Upper lobe of left lung (tissue), 6 donors: Measurements from ENCODE around the gene MYL4. TPM values are rescaled to one million over a fixed set of nuclear protein-coding genes. Genes with fewer than 3 reads are reported as not detected.
"Not testable (repeated sequence)": the region's sequence is repeated elsewhere in the genome, so short reads cannot be mapped to it uniquely, and the experiment has no call there.

ENCODE experiments used
- ATAC-seq, 2 donors: fragments of 200-7000 bp; cut with Tn5 transposase; one replicate each; pipeline ENCODE4 v1.9.1; 2022; ENCODE audit warnings: mild to moderate bottlenecking in 2 of 2, moderate library complexity in 2 of 2; ENCODE audit not compliant: low FRiP score in 2 of 2
- DNase-seq, 2 donors: peaks; one replicate each; pipeline ENCODE4 v3.0.0-alpha.2; 2019 to 2020
- H3K27ac ChIP-seq, 4 donors: fragments of 200-600 bp; sonication (generic); one replicate each; pipeline ENCODE4 v1.5.1; 2016 to 2019
- H3K27me3 ChIP-seq, 4 donors: fragments of 200-600 bp; sonication (generic); one replicate each; pipeline ENCODE4 v1.5.1; 2017 to 2019
- H3K36me3 ChIP-seq, 4 donors: fragments of 200-600 bp; sonication (generic); one replicate each; pipeline ENCODE4 v1.5.1; 2016 to 2019
- H3K4me1 ChIP-seq, 4 donors: fragments of 200-600 bp; sonication (generic); one replicate each; pipeline ENCODE4 v1.5.1; 2018 to 2019
- H3K4me3 ChIP-seq, 4 donors: fragments of 200-600 bp; sonication (generic); one replicate each; pipeline ENCODE4 v1.5.1; 2017 to 2019; ENCODE audit warnings: mild to moderate bottlenecking in 2 of 4, moderate library complexity in 1 of 4
- H3K9me3 ChIP-seq, 4 donors: fragments of 200-600 bp; sonication (generic); one replicate each; pipeline ENCODE4 v1.5.1; 2018 to 2019
- EP300 ChIP-seq, 4 donors: sonication (generic); formaldehyde crosslinking; IDR thresholded peaks; one replicate each; pipeline ENCODE4 v1.5.1; 2017; ENCODE audit warnings: antibody characterized with exemption in 4 of 4, control low read depth in 2 of 4
- POLR2A ChIP-seq, 4 donors: fragments of 450-650 bp; IDR thresholded peaks; one replicate each; pipeline ENCODE4 v1.5.1; 2016 to 2017; ENCODE audit warnings: antibody characterized with exemption in 4 of 4, mild to moderate bottlenecking in 2 of 4
- POLR2AphosphoS5 ChIP-seq, 2 donors: sonication (generic); formaldehyde crosslinking; IDR thresholded peaks; one replicate each; pipeline ENCODE4 v1.5.1; 2017; ENCODE audit warnings: antibody characterized with exemption in 2 of 2
- WGBS, 2 donors: methylation state at CpG; one replicate each; pipeline ENCODE4 v1.1.5; 2017 to 2018; 5-methylcytosine and 5-hydroxymethylcytosine counted together
- total RNA-seq, 6 donors: library from RNA; depleted of rRNA in 4 of 6; stranded (reverse); fragments of >200 nt in 4 of 6; gene quantifications; one replicate each; pipeline versions ENCODE4 v1.1.0 to v1.2.1, GENCODE V29; 2016 to 2021
- TF ChIP-seq, protein P1 (sequence below), 6 experiments: fragments of 450-650 bp in 4 of 6; fragments of 200-600 bp in 2 of 6; sonication (generic) in 2 of 6; IDR thresholded peaks; one replicate each; pipeline ENCODE4 v1.5.1; 2016 to 2019; ENCODE audit warnings: antibody characterized with exemption in 6 of 6
- donor health status: DM: no; HTN: no; CAD: no; lungs with moderate emphysema.
- donor health status: DM: no; HTN: yes; CAD: no; lungs with severe emphysema.

The MYL4 gene
- total RNA-seq, 6 donors from 2014 or later, result 1.4 to 3.1 (median 1.6) TPM; not detected in 3

DNA sequence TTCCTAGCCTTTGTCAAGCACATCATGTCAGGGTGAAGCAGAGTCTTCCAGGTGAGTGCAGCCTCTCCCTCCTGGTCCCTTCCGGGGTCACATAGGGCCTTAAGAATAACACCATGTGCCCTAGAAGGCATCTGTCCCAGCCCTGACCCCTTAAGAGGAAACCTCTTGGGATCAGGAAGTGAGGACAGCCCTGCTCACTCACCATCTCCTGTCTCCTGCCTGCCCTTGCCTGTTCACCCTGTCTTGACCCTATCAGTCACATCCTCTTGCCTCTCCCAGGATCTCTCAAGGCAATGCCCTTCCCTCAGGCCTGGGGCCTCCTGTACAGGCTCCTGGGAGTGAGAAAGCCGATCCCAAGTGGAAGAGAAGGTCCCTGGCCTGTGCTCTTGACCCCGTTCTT lies 13.9 kb downstream of the MYL4 start:
- Histone ChIP-seq H3K9me3 (no peaks in the 10 kb centered on the region), H3K4me1 (peaks cover 26 to 33% (median 31%) of the 10 kb centered on the region in 4 donors), H3K27ac (peak overlapping the region in 2 of 4 donors; percentile 35 to 89), H3K27me3 (no peaks in the 10 kb centered on the region), H3K36me3 (no peaks in the 10 kb centered on the region), H3K4me3 (no peak overlapping the region)
- DNase-seq (no peak), ATAC-seq (no peak)
- 82 to 88% methylated on average over 3 of the region's 3 CpGs for WGBS, 2 donors
- TF ChIP-seq POLR2A (IDR thresholded peaks at IDR 0.05) (no peak), POLR2AphosphoS5 (IDR thresholded peaks at IDR 0.05) (no peak), EP300 (IDR thresholded peaks at IDR 0.05) (no peak)
- TF ChIP-seq, protein P1, sequence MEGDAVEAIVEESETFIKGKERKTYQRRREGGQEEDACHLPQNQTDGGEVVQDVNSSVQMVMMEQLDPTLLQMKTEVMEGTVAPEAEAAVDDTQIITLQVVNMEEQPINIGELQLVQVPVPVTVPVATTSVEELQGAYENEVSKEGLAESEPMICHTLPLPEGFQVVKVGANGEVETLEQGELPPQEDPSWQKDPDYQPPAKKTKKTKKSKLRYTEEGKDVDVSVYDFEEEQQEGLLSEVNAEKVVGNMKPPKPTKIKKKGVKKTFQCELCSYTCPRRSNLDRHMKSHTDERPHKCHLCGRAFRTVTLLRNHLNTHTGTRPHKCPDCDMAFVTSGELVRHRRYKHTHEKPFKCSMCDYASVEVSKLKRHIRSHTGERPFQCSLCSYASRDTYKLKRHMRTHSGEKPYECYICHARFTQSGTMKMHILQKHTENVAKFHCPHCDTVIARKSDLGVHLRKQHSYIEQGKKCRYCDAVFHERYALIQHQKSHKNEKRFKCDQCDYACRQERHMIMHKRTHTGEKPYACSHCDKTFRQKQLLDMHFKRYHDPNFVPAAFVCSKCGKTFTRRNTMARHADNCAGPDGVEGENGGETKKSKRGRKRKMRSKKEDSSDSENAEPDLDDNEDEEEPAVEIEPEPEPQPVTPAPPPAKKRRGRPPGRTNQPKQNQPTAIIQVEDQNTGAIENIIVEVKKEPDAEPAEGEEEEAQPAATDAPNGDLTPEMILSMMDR (IDR thresholded peaks at IDR 0.05), result no peak

DNA sequence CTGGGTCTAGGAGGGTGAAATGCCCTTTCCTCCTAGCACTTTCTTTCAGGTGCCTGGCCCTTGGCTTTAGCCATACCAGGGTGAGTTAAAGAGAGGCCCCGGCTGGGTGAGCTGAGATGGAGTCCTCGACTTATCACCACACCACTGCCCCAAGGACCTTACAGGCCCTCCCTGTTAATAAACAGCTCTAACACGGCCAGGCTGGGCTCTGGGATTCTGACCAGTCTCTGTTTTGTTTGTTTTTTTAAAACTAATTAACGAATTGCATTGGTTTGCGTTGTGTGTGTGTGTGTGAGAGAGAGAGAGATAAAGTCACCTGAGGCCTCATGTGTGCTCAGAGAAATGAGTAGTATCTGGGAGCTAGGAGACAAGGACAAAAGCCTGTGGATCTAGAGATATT lies 14.3 kb downstream of the MYL4 start:
- Histone ChIP-seq H3K9me3 (no peaks in the 10 kb centered on the region), H3K36me3 (no peaks in the 10 kb centered on the region), H3K27ac (peak overlapping the region in 3 of 4 donors; percentile 11 to 89 (median 35)), H3K27me3 (no peaks in the 10 kb centered on the region), H3K4me1 (peaks cover 26 to 33% (median 31%) of the 10 kb centered on the region in 4 donors), H3K4me3 (no peak overlapping the region)
- DNase-seq (no peak), ATAC-seq (no peak)
- TF ChIP-seq POLR2A (IDR thresholded peaks at IDR 0.05) (no peak), POLR2AphosphoS5 (IDR thresholded peaks at IDR 0.05) (no peak)
- 83 to 86% methylated on average over 5 of the region's 5 CpGs for WGBS, 2 donors

DNA sequence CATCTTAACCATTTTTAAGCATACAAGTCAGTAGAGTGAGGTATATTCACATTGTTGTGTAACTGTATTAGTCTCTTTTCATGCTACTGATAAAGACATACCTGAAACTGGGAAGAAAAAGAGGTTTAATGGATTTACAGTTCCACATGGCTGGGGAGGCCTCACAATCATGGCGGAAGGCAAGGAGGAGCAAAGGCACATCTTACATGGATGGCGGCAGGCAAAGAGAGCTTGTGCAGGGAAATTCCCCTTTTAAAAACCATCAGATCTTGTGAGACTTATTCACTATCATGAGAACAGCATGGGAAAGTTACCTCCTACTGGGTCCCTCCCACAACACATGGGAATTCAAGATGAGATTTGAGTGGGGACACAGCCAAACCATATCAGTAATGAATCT lies 14.9 kb downstream of the MYL4 start:
- not testable (repeated sequence) for H3K36me3 ChIP-seq, ATAC-seq, H3K4me3 ChIP-seq, H3K27me3 ChIP-seq, DNase-seq, H3K9me3 ChIP-seq
- Histone ChIP-seq H3K4me1 (peaks cover 26 to 33% (median 31%) of the 10 kb centered on the region in 4 donors), H3K27ac (peak overlapping the region in 3 of 4 donors; percentile 11 to 89 (median 80))
- 100% methylated on average over 2 of the region's 2 CpGs for WGBS, 2 donors

DNA sequence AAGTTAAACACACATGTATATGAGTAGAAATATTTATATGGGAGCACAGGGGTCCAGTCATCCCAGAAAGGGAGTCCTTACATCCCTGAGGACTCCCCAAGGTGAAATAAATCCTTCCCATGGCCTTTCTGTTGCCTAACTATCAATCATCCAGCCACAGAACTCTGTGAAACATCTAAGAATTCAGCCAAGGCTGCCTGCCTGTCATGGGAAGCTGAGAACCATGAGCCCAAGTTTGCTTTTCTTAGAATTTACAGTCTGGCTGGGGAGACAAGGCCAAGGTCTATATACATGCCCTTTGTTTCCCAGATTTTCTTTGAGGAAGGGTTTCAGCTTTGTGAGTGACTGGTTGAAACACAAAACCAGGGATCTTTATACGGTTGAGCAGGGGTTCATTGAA lies 15.8 kb downstream of the MYL4 start:
- no peaks in the 10 kb centered on the region for H3K27me3 ChIP-seq
- no peak for ATAC-seq
- DNase-seq, result no peak
- peaks cover 30 to 40% (median 35%) of the 10 kb centered on the region in 4 donors for H3K4me1 ChIP-seq
- no peak overlapping the region for H3K4me3 ChIP-seq
- H3K36me3 ChIP-seq, result no peaks in the 10 kb centered on the region
- TF ChIP-seq EP300 (IDR thresholded peaks at IDR 0.05), result no peak
- H3K27ac ChIP-seq, result peak overlapping the region; percentile 65 to 89 (median 75)
- H3K9me3 ChIP-seq, result no peaks in the 10 kb centered on the region
- 53% methylated on average over 1 of the region's 1 CpG for WGBS, 2 donors

DNA sequence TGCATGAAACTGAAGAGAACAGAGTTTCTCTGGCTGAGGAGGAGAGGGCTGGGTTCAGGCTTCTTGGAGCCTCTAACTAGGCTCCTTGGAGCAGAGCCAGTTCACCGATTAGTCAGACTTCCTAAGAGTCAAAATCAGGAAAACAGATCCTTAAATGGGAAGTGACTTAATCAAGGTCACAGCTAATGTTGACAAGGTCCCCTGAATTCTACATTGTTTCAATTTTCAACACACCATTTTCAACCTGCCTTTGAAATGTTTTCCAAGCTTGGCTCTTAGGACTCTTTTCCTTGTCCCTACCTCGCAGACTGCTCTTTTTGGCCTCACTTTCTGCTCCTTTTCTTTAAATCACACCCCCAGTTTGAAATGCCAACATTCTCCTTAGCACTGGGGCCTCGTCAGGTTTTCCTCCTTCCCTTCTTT lies 16.3 kb downstream of the MYL4 start:
- peak in 1 of 2 donors; percentile 85 for DNase-seq
- TF ChIP-seq POLR2A (IDR thresholded peaks at IDR 0.05) (no peak), POLR2AphosphoS5 (IDR thresholded peaks at IDR 0.05) (peak in 1 of 2 donors; percentile 51)
- Histone ChIP-seq H3K27ac (peak overlapping the region; percentile 65 to 89 (median 75)), H3K36me3 (no peaks in the 10 kb centered on the region), H3K9me3 (no peaks in the 10 kb centered on the region), H3K4me3 (no peak overlapping the region), H3K27me3 (no peaks in the 10 kb centered on the region), H3K4me1 (peaks cover 30 to 44% (median 40%) of the 10 kb centered on the region in 4 donors)
- peak; percentile 25 to 72 for ATAC-seq
- 20 to 34% methylated on average over 3 of the region's 3 CpGs for WGBS, 2 donors

DNA sequence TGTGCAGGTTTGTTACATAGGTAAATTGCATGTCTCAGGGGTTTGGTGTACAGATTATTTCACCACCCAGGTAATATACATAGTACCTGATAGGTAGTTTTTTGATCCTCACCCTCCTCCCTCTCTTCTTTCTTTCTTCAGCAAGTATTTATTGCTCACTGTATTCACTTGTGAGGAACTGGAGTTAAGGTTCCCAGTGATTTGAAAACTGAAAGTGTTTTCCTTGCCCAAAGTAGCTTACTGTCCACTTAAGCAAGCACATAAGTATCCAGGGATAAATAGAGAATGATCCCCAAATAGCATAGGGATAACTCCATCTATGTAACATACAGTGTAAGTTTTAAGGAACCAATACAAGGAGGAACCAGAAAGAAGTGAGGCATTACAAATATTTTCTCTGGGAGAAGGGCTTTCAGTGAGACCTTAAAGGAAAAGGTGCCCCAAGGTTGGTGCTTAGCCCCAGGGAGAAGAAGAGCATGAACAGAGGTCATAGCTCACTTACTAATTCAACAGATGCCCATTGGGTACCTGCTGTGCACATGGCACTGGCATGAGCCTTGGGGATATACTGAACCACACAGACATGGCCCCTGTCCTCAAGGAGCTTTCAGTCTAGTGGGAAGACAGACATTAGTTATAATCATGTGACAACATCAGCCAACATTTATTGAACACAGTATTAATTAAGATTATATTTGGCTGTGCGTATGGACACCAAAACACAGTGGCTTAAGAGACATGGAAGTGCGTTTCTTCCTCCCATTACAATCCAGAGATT lies 17.0 kb downstream of the MYL4 start:
- no peak for TF ChIP-seq POLR2A (IDR thresholded peaks at IDR 0.05)
- TF ChIP-seq, protein P1 (IDR thresholded peaks at IDR 0.05), result no peak
- TF ChIP-seq EP300 (IDR thresholded peaks at IDR 0.05), result no peak
- TF ChIP-seq POLR2AphosphoS5 (IDR thresholded peaks at IDR 0.05), result no peak

More for the DNA sequence above, 17.0 kb downstream of the MYL4 start:
- H3K9me3 ChIP-seq, result no peaks in the 10 kb centered on the region
- WGBS, 2 donors, result 96 to 100% methylated on average over 2 of the region's 2 CpGs
- peaks cover 30 to 45% (median 40%) of the 10 kb centered on the region in 4 donors for H3K4me1 ChIP-seq
- no peaks in the 10 kb centered on the region for H3K27me3 ChIP-seq
- no peak overlapping the region for H3K4me3 ChIP-seq
- no peak for ATAC-seq
- no peaks in the 10 kb centered on the region for H3K36me3 ChIP-seq
- no peak for DNase-seq
- H3K27ac ChIP-seq, result peak overlapping the region; percentile 65 to 89 (median 75)
